NCI-H1092 (cell line): ENCODE measurements around the gene ARFRP1.

ENCODE experiments used
- DNase-seq: peaks from one replicate; lab custom pipeline; 2025; lab: John Stamatoyannopoulos, UW

Gene ARFRP1

GRCh38 chr20:63702036-63702665 is 5.6 kb downstream of the ARFRP1 start:
- no peak for DNase-seq

DNA sequence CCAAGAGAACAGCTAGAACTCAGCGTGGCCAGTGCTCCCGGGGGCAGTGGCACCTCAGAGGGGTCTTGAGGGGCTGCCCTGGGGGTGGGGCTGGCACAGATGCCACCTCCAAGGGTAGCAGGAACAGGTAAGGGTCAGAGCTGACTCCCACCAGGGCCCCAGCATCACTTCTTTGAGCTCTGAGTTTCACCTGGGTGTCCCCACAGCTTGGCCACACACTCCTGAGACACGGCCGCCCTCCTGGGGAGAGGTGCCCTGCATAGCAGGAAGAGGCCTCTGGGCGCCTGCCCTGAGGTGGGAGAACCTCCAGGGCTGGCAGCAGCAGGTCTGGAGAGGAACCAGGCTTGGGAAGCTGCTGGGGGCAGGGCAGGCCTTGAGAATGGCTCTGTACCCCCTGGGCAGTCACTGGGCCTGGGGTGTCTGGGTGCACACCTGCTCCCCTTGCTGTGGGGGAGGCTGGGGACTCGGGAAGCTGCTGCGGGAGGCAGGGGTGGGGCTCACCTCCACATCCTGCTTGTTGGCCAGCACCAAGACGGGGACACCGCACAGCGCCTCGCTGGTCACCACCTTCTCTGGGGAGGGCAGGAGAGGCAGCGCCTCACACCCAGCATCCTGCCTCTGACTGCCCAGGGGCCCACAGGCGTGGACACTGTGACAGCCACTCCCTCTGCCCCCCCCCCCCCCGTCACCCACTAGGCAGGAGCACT is 6.3 kb downstream of the ARFRP1 start:
- no peak for DNase-seq

GRCh38 chr20:63701051-63701328 is 6.8 kb downstream of the ARFRP1 start:
- DNase-seq, result no peak

- no peak for DNase-seq
These were observed 7.4 kb downstream of the ARFRP1 start for GRCh38 chr20:63700199-63701050.

GRCh38 chr20:63699466-63700198 is 8.1 kb downstream of the ARFRP1 start:
- no peak for DNase-seq

DNA sequence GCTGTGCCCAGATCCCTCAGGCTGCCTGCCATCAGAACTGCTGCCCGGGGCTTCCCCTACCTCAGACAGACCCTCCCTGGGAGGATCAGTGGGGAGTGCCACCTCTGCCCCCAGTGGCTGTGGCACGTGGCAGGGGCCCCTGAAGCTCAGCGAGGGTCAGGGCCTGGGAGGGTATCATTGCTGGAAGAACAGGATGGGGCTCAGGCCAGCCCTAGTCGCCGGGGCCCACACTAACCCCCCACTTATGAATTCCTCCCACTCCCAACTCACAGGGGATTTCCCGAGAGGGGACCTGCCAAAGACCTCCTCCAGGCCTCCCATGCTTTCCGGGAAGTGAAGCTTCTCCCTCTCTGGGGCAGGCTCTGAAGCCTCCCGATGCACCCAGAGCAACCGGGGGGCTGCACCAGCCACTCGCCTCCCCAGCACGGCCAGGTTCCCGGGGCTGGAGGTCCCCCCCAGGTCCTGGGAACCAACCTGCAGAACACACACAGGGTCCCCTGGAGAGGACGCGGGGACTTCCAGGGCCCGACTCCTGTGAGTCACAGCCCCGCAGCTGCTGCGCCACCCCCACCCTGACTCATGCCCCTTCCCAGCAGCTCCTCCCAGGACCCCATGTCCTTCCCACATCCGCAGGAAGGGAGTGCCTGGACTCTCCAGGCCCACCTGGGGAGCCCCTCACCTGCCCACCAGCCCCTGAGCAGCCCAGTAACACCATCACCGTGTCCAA is 8.9 kb downstream of the ARFRP1 start:
- no peak for DNase-seq

DNA sequence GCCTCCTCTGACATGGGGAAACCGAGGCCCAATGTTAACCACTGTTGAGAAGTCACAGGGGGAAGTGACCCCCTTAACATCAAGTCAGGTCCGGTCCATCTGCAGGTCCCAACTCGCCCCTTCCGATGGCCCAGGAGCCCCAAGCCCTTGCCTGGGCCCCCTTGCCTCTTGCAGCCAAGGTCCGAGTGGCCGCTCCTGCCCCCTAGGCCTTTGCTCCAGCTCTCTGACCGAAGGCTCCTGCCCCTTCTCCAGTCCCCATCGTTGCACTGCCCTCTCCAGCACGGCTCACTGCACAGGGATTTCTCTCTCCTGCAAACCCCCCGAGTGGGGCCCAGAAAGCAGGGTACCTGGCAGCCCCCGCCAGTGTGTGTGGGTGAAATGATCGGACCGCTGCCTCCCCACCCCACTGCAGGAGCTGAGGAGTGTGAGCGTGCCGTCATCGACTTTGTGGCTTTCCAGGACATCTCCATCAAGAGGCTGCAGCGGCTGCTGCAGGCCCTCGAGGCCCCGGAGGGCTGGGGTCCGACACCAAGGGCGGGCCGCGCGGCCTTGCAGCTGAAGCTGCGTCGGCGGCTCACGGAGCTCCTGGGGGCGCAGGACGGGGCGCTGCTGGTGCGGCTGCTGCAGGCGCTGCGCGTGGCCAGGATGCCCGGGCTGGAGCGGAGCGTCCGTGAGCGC is 9.8 kb downstream of the ARFRP1 start:
- DNase-seq, result no peak

DNA sequence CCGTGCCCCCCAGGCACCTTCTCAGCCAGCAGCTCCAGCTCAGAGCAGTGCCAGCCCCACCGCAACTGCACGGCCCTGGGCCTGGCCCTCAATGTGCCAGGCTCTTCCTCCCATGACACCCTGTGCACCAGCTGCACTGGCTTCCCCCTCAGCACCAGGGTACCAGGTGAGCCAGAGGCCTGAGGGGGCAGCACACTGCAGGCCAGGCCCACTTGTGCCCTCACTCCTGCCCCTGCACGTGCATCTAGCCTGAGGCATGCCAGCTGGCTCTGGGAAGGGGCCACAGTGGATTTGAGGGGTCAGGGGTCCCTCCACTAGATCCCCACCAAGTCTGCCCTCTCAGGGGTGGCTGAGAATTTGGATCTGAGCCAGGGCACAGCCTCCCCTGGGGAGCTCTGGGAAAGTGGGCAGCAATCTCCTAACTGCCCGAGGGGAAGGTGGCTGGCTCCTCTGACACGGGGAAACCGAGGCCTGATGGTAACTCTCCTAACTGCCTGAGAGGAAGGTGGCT is 10.4 kb downstream of the ARFRP1 start:
- no peak for DNase-seq

GRCh38 chr20:63696628-63697356 is 11.0 kb downstream of the ARFRP1 start, which contains the start of gene TNFRSF6B:
Gene TNFRSF6B (plus strand): TSS chr20:63696652. CDS start chr20:63696768, 116 bp downstream.
- DNase-seq, result no peak

DNA sequence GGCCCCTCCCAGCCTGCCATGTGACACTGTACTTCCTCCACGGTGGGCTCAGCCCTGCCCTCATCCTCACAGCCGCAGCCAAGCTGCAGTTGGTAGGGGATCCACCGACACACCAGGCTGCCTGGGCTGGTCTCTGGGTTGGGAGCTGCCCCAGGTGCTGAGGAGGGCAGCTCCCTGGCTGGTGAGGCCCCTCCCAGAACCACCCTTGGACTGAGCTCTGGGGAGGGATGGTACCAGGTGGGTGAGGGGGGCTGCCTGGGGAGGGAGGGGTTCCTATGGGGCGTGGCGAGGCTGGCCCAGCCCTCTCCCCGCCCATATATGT is 11.5 kb downstream of the ARFRP1 start:
- DNase-seq, result no peak

DNA sequence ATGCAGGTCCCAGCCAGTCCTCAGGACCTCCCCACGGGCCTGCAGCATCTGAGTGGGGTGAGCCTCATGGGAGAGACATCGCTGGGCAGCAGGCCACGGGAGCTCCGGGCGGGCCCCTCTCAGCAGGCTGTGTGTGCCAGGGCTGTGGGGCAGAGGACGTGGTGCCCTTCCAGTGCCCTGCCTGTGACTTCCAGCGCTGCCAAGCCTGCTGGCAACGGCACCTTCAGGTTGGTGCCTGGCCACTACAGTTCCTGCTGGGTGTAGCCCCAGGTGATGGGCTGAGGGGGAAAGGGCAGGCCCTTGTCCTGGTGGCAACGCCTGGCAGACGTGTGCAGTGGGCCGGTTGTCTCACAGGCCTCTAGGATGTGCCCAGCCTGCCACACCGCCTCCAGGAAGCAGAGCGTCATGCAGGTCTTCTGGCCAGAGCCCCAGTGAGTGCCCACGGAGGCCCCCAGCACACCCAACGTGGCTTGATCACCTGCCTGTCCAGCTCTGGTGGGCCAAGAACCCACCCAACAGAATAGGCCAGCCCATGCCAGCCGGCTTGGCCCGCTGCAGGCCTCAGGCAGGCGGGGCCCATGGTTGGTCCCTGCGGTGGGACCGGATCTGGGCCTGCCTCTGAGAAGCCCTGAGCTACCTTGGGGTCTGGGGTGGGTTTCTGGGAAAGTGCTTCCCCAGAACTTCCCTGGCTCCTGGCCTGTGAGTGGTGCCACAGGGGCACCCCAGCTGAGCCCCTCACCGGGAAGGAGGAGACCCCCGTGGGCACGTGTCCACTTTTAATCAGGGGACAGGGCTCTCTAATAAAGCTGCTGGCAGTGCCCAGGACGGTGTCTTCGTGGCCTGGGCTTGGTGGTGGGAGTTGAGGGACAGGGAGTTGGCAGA is 12.1 kb downstream of the ARFRP1 start:
- DNase-seq, result no peak

DNA sequence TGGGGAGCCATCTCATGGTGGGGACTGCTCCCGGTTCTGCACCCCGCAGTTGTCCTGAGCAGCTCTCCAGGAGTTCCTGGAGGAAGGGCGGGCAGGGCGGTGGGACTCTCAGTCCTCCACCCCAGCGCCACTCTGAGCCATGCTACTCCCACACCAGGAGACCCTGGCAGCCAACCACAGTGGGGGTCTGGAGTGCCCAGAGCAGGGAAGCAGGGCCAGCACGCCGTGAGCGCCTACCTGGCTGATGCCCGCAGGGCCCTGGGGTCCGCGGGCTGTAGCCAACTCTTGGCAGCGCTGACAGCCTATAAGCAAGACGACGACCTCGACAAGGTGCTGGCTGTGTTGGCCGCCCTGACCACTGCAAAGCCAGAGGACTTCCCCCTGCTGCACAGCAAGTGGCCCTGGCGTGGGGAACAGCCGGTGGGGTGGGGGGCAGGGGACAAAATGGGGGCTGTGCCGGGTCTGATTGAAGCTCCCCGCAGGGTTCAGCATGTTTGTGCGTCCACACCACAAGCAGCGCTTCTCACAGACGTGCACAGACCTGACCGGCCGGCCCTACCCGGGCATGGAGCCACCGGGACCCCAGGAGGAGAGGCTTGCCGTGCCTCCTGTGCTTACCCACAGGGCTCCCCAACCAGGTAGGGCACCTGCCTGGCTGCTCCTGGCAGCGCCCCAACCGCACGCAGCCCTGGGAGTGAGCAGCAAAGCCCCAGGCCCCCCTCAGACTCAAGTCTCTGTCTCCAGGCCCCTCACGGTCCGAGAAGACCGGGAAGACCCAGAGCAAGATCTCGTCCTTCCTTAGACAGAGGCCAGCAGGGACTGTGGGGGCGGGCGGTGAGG is 13.0 kb downstream of the ARFRP1 start:
- no peak for DNase-seq

DNA sequence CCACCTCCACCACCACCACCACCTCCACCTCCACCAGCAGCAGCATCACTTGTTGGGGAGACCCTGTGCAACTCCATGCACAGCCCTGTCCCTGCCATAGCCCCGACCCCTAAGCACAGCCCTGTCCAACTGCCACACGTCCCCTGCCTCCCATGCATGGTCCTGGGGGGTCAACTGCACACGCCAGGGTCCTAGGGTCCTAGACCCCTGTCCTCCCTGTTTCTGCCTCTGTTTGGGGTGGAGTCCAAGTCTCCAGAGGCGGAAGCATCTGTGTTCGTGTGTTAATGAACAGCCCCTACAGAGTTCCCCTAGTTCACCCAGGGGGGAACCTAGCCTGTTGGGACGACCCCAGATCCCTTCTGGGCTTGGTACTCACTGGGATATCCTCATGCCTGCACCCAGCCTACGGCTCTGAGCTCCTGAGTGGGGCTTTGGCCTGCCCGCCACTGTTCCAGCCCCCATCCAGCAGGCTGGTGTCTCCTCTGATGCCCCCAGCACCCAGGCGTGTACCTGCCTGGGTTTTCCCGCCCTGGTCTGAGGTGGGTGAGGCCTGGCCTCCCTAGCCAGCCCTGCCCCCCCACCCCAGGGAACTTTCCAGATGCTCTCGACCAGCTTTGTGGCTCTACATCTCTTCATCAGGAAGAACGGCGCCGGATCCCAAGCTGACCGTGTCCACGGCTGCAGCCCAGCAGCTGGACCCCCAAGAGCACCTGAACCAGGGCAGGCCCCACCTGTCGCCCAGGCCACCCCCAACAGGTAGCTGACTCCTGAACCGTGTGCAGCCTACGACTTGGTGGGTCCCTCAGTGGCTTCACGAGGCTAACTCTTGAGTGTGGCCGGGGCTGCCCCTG is 13.8 kb downstream of the ARFRP1 start:
- DNase-seq, result no peak

DNA sequence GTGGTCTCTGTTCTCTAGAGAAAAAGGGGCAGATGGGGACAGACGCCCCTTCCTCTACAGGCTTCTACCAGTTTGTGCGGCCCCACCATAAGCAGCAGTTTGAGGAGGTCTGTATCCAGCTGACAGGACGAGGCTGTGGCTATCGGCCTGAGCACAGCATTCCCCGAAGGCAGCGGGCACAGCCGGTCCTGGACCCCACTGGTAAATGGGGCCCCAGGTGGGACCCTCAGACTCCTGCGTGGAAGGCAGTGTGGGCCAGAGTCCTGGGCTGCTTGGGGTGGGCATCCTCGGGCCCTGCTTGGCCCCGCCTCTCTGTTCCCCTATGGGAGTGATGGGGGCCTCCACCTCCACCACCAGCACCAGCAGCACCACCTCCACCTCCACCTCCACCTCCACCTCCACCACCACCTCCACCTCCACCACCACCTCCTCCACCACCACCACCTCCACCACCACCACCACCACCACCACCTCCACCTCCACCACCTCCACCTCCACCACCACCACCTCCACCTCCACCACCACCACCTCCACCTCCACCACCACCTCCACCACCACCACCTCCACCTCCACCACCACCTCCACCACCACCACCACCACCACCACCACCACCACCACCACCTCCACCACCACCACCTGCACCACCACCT is 14.6 kb downstream of the ARFRP1 start:
- no peak for DNase-seq

- DNase-seq, result no peak
These were observed 15.2 kb downstream of the ARFRP1 start for GRCh38 chr20:63692436-63693082.

DNA sequence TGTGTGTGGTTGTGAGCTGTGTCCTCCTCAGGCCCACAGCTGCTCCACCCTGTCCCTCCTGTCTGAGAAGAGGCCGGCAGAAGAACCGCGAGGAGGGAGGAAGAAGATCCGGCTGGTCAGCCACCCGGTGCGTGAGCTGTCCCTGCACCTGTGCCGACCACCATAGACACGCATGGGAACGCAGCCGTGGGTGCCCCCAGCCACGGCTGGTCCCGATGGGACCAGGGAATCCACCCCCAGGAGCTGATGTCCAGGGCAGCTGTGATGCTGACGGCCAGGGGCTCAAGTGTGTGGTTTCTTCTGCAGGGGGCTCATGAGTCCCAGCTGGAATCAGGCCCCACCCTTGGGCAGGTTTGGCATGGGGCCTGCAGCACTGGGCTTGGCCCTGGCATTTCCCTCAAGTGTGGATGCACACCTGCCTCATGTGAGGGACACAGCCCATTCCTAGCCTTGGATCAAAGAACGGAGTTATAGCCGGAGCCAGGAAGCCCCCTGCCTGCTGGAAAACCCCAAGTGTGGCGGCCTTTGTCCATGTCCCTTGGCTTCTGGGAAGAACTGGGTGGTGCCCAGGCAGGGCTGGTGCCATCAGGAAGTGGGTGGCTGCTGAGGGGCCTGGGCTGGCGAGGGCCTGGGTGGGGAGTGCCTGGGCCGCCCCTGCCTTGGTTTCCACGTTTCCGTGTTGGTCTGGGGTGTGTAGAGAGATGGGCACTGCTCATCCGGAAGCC is 15.9 kb downstream of the ARFRP1 start:
- DNase-seq, result no peak
